Loucy (cell line): ENCODE data around the gene SERINC1.

ENCODE experiments used
- CTCF ChIP-seq: fragments of 200-600 bp; sonication (generic); conservative IDR thresholded peaks from 2 replicates; pipeline ENCODE4 v1.5.1; 2014; ENCODE audit warnings: mild to moderate bottlenecking, antibody characterized with exemption, low read length
- EZH2phosphoT487 ChIP-seq: fragments of 200-600 bp; IDR thresholded peaks from 2 replicates; pipeline ENCODE4 v1.6.1; 2018; ENCODE audit warnings: antibody characterized with exemption, mild to moderate bottlenecking, moderate library complexity, borderline replicate concordance

- TF ChIP-seq CTCF (no peak), EZH2phosphoT487 (no peak)
These were observed 23.2 kb upstream of the SERINC1 start for GRCh38 chr6:122494665-122495272.
